ACC112 (cell line): ENCODE data around the gene NSG2.

Experiments used
- H2AFZ ChIP-seq: fragments of 200-600 bp; sonication (generic); one replicate; pipeline ENCODE4 v1.6.0; 2017; ENCODE audit warnings: antibody characterized with exemption, low read length; ENCODE audit not compliant: unreplicated experiment
- H3K27ac ChIP-seq: fragments of 200-600 bp; sonication (generic); 2 replicates; pipeline ENCODE4 v1.5.1; 2014; ENCODE audit warnings: low read depth, mild to moderate bottlenecking, antibody characterized with exemption, low read length, moderate library complexity
- H3K27me3 ChIP-seq: fragments of 200-600 bp; sonication (generic); 2 replicates; pipeline ENCODE4 v1.6.1; 2014; ENCODE audit warnings: mild to moderate bottlenecking, antibody characterized with exemption, low read length, moderate library complexity, mixed read lengths; ENCODE audit not compliant: insufficient read depth
- H3K36me3 ChIP-seq: fragments of 200-600 bp; sonication (generic); 2 replicates; pipeline ENCODE4 v1.6.1; 2016; ENCODE audit warnings: mild to moderate bottlenecking, antibody characterized with exemption, low read length, moderate library complexity, mixed read lengths; ENCODE audit not compliant: insufficient read depth
- H3K4me1 ChIP-seq: fragments of 200-600 bp; sonication (generic); one replicate; pipeline ENCODE4 v1.6.1; 2016; ENCODE audit warnings: low read length, mixed read lengths; ENCODE audit not compliant: insufficient read depth, unreplicated experiment, control insufficient read depth
- H3K4me3 ChIP-seq: fragments of 200-600 bp; sonication (generic); 2 replicates; pipeline ENCODE4 v1.5.1; 2014; ENCODE audit warnings: mild to moderate bottlenecking, low read depth, low read length
- H3K79me2 ChIP-seq: fragments of 200-600 bp; sonication (generic); one replicate; pipeline ENCODE4 v1.6.0; 2016; ENCODE audit warnings: low read length; ENCODE audit not compliant: control insufficient read depth, unreplicated experiment, insufficient read depth

Gene NSG2

DNA sequence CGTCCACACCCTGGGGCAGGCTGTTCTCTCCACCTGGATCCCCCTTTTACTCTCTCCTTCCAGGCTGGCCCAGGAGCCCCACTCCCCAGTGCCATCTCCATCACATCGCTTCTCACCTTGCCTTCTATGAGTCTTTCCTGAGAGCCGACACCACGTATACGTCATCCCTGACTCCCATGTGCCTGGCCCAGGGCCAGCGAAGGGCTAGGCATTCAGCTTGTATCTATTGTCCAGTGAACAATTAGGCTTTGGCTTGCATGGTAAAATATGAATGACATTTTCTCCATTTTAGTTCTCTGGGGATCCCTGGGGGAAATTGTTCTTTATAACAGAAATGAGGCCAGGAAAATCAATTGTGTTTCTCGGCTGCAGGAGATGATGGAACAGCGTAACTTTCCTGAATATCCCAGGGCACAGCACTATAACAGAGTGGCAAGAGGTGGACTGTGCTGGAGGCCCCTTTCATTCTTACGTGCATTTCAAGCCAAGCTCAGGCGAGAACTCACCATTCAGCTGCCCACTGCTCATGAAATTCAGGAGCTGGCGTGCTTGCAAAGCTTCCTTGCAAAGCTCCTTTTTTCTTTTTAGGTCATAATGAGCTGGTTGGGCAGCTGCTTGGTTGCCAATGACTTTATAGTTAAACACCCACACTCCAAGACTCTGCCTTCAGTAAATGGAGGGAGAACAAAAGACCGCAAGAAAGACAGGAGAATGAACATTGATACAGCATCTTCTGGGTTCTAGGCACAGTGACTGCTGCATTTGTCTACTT, 37.7 kb downstream of the NSG2 start:
- Histone ChIP-seq H3K79me2 (no peaks in the 10 kb centered on the region), H3K27me3 (no peaks in the 10 kb centered on the region), H3K4me1 (no peaks in the 10 kb centered on the region), H3K36me3 (no peaks in the 10 kb centered on the region), H3K4me3 (no peak overlapping the region), H3K27ac (no peak overlapping the region), H2AFZ (no peak overlapping the region)

DNA sequence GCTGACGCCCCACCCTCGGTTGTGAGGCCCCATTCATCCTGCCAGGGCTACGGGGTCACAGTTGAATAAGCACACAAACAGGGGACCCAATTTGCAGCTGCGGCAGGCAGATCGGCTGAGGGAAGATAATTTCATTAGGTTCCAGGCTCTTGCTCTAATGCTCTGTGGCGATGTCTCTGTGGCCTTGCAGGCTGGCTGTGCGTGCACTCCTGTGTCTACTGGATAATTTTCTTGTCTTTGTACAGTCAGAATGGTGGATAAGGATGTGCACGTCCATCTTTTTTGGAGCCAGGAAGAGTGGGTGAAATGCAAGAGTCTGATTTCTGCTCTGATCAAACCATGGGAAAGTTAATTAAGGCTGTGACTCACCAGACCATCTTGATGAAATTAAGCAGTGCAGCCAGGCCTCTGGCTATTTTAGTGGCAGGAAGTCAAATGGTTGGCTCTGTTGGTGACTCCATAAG, 39.2 kb downstream of the NSG2 start:
- H3K36me3 ChIP-seq: no peaks in the 10 kb centered on the region
- no peaks in the 10 kb centered on the region for H3K27me3 ChIP-seq
- H2AFZ ChIP-seq: no peak overlapping the region
- no peaks in the 10 kb centered on the region for H3K4me1 ChIP-seq
- no peak overlapping the region for H3K4me3 ChIP-seq
- H3K79me2 ChIP-seq: no peaks in the 10 kb centered on the region
- H3K27ac ChIP-seq: no peak overlapping the region

DNA sequence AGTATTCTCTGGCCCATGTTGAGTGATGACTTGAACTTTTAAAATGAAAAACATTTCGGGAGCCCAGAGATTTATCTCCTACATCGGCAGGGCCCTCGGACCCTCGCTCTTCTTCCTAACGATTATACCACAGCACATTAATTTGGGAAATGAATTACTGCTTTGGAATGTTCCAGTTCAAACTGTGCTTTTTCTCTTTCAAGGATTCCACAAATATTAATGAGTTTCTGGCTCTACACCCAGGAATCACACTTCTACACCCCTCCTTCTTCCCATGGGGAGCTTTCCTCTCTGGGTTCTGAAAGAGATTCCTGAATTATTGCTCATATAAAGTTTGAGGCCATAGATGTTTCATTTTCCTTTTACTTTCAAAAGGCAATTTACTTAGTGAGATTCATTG, 41.2 kb downstream of the NSG2 start:
- H3K4me3 ChIP-seq: no peak overlapping the region
- H3K27ac ChIP-seq: no peak overlapping the region
- no peak overlapping the region for H2AFZ ChIP-seq
- no peaks in the 10 kb centered on the region for H3K36me3 ChIP-seq
- no peaks in the 10 kb centered on the region for H3K4me1 ChIP-seq
- no peaks in the 10 kb centered on the region for H3K27me3 ChIP-seq
- no peaks in the 10 kb centered on the region for H3K79me2 ChIP-seq

DNA sequence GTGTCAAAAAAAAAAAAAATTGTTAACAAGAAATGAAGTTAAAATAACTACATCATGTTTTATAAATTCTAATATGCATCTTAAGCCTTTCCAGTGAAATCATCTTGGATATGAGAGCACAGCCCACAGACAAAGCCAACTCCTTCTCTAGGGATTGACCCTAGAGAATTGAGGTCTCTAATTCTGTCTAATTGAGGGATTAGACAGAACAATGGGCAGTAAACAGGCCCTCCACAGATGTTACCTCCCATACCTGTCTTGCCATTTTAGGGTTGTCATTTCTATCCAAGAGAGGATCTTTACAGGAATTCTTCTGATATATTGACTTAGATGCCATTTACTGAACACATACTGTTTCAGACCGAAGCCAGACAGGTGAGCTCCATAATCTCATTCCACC, 42.3 kb downstream of the NSG2 start:
- no peak overlapping the region for H3K27ac ChIP-seq

DNA sequence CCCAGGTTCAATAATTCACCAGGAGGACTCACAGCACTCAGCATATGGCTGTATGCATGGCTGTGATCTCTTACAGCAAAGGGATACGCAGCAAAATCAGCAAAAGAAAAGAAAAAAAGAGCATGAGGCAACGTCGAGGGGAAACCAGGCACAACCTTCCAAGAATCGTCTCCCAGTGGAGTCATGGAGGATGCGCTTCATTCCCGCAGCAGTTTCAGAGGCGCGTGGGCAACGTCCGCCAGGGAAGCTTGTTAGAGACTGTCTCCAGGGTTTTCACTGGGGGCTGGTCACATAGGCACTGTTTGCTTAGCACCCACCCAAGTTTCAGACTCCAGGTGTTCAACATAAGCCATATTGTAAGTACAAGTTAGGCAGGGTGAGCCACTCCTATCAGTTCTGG, 44.6 kb downstream of the NSG2 start:
- Histone ChIP-seq H3K4me1 (no peaks in the 10 kb centered on the region), H3K27ac (no peak overlapping the region), H3K4me3 (no peak overlapping the region), H3K36me3 (no peaks in the 10 kb centered on the region), H2AFZ (no peak overlapping the region), H3K79me2 (no peaks in the 10 kb centered on the region), H3K27me3 (no peaks in the 10 kb centered on the region)

More for the DNA sequence above, 42.3 kb downstream of the NSG2 start:
- no peak overlapping the region for H3K4me3 ChIP-seq
- H3K27me3 ChIP-seq: no peaks in the 10 kb centered on the region
- no peaks in the 10 kb centered on the region for H3K36me3 ChIP-seq
- no peaks in the 10 kb centered on the region for H3K4me1 ChIP-seq
- no peak overlapping the region for H2AFZ ChIP-seq
- no peaks in the 10 kb centered on the region for H3K79me2 ChIP-seq

DNA sequence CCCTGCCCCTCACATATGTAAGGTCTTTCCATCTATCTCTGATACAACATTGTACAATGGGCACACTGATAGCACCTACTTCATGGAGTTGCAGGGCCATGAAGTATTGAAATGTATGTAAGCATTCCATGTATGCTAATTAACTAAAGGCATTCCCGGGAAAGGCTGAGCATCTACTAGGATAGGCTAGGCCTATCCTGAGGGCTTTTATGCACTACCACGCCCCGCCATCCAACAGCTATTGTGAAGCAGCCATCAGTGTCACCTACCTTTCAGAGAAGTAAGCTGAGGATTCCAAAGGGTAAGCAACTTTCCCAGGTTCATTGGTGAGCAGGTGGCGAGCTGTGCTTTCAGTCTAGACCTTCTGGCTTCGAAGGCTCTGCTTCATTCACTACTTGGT, 47.6 kb downstream of the NSG2 start:
- Histone ChIP-seq H3K36me3 (no peaks in the 10 kb centered on the region), H3K4me3 (no peak overlapping the region), H3K27me3 (no peaks in the 10 kb centered on the region), H2AFZ (no peak overlapping the region), H3K27ac (no peak overlapping the region), H3K4me1 (no peaks in the 10 kb centered on the region), H3K79me2 (no peaks in the 10 kb centered on the region)

DNA sequence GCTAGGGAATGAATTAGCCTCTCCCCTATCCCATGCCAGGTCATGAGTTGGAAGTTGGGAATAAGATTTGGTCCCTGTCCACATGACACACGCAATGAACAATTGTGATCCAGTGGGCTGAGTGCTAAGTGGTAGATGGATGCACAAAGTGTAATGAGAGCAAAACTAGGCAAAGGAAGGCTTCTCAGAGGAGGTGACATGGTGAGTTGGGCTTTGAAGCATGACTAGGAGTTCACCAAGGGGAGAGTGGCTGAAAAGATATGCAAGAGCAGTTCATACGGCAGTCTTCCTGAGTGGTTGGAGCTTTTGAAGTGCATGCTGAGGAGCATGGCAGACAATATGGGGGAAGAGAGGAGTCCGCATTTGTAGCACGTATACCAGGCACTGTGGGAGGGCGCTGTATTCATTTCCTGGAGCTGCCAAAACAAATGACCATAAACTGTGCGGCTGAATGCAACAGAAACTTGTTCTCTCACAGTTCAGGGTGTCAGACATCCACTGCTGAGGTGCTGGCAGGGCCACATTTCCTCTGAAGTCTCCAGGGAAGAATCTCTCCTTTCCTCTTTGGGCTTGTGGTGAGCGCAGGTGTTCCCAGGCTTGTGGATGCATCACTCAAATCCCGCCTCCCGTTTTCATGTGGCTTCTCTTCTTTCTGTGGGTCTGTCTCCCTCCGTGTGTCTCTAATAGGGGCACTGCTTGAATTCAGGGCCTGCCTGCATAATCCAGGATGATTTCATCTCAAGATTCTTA, 49.5 kb downstream of the NSG2 start:
- Histone ChIP-seq H3K79me2 (no peaks in the 10 kb centered on the region), H3K27me3 (no peaks in the 10 kb centered on the region), H3K4me1 (no peaks in the 10 kb centered on the region), H2AFZ (no peak overlapping the region), H3K27ac (no peak overlapping the region), H3K4me3 (no peak overlapping the region), H3K36me3 (no peaks in the 10 kb centered on the region)

DNA sequence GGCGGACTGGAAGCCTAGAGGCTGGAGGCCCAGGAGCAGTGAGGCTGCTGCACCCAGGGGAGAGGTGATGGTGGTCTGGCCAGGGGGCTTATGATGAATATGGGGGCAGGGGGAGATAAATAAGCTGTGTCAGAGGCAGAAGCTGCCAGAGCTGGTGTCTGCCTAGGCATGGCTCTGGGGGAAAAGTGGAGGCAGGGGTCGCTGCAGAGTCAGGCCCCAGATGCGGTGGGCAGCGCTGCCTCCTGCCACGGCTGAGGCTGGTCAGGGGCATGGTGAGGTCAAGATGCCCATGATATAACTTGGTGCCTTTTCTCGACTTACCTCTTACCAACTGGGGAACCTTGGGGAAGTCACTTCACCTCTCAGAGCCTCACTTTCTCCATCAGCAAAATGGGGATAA, 51.1 kb downstream of the NSG2 start:
- no peaks in the 10 kb centered on the region for H3K27me3 ChIP-seq
- H3K4me1 ChIP-seq: no peaks in the 10 kb centered on the region
- H3K36me3 ChIP-seq: no peaks in the 10 kb centered on the region
- no peak overlapping the region for H3K27ac ChIP-seq
- H3K4me3 ChIP-seq: no peak overlapping the region
- no peaks in the 10 kb centered on the region for H3K79me2 ChIP-seq
- no peak overlapping the region for H2AFZ ChIP-seq

DNA sequence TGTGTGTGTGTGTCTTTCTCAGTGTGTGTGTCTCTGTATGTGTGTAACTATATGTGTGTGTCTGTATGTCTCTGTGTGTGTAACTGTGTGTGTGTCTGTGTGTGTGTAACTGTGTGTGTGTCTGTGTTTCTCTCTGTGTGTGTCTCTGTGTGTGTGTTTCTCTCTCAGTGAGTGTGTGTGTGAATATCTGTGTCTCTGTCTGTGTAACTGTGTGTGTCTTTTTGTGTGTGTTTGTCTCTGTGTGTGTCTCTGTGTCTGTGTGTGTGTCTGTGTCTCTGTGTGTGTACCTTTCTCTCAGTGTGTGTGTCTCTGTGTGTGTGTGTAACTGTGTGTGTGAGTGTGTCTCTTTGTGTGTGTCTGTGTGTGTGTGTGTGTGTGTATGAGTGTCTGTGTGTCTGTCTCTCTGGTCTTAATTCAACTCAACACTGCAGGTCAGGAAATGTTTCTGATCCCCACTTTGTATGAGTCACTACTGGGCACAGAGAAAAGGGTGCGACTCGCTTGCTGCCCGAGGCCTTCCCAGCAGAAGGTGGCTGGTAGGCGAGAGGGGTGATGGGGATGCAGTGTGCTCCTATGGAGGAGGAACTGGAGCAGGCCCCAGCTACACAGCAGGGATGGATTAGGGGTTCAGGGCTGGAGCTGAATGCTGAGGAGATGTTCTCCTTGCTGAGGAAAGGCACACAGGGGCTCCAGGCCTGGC, 52.1 kb downstream of the NSG2 start:
- H3K27ac ChIP-seq: no peak overlapping the region
- no peaks in the 10 kb centered on the region for H3K4me1 ChIP-seq
- H3K36me3 ChIP-seq: no peaks in the 10 kb centered on the region

DNA sequence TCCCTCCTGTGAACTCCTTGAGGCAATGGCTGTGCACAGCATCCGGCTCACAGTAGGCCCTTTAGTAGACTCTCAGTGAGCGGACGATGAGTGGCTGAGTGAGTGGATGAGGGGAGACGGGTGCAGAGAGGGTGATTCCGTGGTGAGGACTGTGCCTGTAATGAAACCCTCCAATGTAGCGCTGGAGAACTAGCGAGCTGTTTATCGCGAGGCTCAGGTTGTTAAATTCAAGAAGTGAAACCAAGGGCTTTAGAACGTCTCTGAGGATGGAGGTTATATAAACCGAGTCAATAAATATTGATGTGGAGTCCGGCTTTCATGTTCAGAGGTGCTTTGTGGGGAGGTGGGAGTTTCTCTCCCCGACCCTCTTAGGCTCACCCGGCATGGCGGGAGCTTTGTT, 53.2 kb downstream of the NSG2 start:
- no peaks in the 10 kb centered on the region for H3K27me3 ChIP-seq
- H3K79me2 ChIP-seq: no peaks in the 10 kb centered on the region
- no peaks in the 10 kb centered on the region for H3K36me3 ChIP-seq
- no peaks in the 10 kb centered on the region for H3K4me1 ChIP-seq
- no peak overlapping the region for H2AFZ ChIP-seq
- no peak overlapping the region for H3K27ac ChIP-seq
- H3K4me3 ChIP-seq: no peak overlapping the region

More for the DNA sequence above, 52.1 kb downstream of the NSG2 start:
- no peak overlapping the region for H2AFZ ChIP-seq
- no peaks in the 10 kb centered on the region for H3K27me3 ChIP-seq
- no peaks in the 10 kb centered on the region for H3K79me2 ChIP-seq
- no peak overlapping the region for H3K4me3 ChIP-seq
